Type B pancreatic cell (in vitro differentiated cells): ENCODE data around the gene MAB21L4. TPM values are rescaled to one million over a fixed set of nuclear protein-coding genes. Genes with fewer than 3 reads are reported as not detected.

Experiments used
- DNase-seq: peaks from one replicate; pipeline ENCODE4 v3.0.0; 2021; ENCODE audit warnings: mixed read lengths; ENCODE audit not compliant: unreplicated experiment; ENCODE audit errors: extremely low spot score
- H3K27ac Mint-ChIP-seq: 2 replicates; pipeline ENCODE4 v1.8.0; 2021; ENCODE audit warnings: mild to moderate bottlenecking, mixed read lengths
- H3K27me3 Mint-ChIP-seq: 2 replicates; pipeline ENCODE4 v1.8.0; 2021; ENCODE audit warnings: mixed read lengths
- H3K36me3 Mint-ChIP-seq: 2 replicates; pipeline ENCODE4 v1.8.0; 2021; ENCODE audit warnings: mixed read lengths
- H3K4me1 Mint-ChIP-seq: one replicate; pipeline ENCODE4 v1.8.0; 2021; ENCODE audit warnings: mixed read lengths; ENCODE audit not compliant: unreplicated experiment
- H3K4me3 Mint-ChIP-seq: 2 replicates; pipeline ENCODE4 v1.8.0; 2021; ENCODE audit warnings: mild to moderate bottlenecking, mixed read lengths
- H3K9me3 Mint-ChIP-seq: 2 replicates; pipeline ENCODE4 v1.8.0; 2021; ENCODE audit warnings: mixed read lengths
- total RNA-seq: library from RNA; stranded (reverse); gene quantifications from 2 replicates; pipeline ENCODE4 v1.2.1, GENCODE V29; 2021; ENCODE audit warnings: low replicate concordance
- TF ChIP-seq, protein P1 (sequence below): fragments of 200-600 bp; sonication (generic); conservative IDR thresholded peaks from 2 replicates; pipeline ENCODE4 v1.5.0; 2021; ENCODE audit warnings: antibody characterized with exemption, mild to moderate bottlenecking

The MAB21L4 gene
- total RNA-seq, 1 donor from 2014 or later: 62.0 TPM

DNA sequence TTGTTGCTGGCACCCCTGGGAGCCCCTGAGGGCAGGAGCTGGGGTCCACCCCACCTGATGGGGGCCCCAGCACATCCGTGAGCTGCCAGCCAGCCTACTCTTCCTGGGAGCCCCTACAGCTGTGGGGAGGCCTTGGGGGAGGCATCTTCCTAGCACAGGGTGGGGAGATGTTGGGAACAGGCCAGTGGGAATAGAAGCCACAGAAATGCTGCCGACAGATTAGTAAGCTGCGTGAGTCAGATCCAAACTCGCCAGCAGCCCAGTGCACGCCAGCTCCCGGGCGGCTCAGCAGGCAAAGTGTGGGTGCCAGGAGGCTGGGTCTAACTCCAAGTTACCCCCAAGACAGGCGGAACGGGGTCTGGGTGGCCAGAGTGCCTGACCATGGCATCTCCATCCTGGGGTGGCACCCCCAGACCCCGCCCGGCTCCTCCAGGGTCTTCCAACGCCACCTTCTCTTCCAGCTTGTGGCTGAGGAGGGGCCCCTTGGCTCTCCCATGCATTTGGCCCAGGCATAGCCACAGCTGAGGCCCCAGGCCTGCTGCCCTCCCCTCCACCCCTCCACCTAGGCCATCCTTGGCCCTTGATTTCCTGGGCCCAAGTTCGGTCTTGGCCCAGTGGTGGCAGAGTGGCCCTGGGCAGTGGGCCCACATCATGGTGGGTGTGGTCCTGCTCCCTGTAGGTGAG, 25.5 kb upstream of the MAB21L4 start:
- TF ChIP-seq, protein P1, sequence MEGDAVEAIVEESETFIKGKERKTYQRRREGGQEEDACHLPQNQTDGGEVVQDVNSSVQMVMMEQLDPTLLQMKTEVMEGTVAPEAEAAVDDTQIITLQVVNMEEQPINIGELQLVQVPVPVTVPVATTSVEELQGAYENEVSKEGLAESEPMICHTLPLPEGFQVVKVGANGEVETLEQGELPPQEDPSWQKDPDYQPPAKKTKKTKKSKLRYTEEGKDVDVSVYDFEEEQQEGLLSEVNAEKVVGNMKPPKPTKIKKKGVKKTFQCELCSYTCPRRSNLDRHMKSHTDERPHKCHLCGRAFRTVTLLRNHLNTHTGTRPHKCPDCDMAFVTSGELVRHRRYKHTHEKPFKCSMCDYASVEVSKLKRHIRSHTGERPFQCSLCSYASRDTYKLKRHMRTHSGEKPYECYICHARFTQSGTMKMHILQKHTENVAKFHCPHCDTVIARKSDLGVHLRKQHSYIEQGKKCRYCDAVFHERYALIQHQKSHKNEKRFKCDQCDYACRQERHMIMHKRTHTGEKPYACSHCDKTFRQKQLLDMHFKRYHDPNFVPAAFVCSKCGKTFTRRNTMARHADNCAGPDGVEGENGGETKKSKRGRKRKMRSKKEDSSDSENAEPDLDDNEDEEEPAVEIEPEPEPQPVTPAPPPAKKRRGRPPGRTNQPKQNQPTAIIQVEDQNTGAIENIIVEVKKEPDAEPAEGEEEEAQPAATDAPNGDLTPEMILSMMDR: no peak
- H3K27ac Mint-ChIP-seq: no peak overlapping the region
- H3K9me3 Mint-ChIP-seq: no peaks in the 10 kb centered on the region
- no peak for DNase-seq
- H3K27me3 Mint-ChIP-seq: no peaks in the 10 kb centered on the region
- no peak overlapping the region for H3K4me3 Mint-ChIP-seq
- H3K36me3 Mint-ChIP-seq: no peaks in the 10 kb centered on the region
- peaks cover 4% of the 10 kb centered on the region for H3K4me1 Mint-ChIP-seq

DNA sequence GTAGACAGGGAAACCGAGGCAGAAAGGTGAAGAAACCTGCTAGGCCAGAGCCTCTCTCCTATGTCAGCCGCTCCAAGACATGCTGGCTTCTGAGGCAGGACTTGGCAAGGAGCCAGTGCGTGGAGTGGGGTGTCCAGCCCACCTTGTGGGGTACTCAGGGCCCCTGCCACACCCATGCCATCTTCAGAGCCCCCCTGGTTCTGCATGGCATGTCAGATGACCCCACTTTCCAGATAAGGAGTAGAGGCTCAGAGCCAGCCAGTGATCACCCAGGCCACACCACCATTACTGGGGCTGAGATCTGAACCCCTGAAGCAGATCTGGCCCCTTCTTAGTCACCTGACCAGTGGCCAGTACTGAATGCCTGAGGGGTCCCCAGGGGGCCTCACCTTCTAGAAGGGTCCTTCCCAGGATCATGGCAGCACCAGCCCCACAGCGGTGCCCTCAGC, 24.9 kb upstream of the MAB21L4 start:
- H3K9me3 Mint-ChIP-seq: no peaks in the 10 kb centered on the region
- DNase-seq: no peak
- TF ChIP-seq, protein P1: no peak
- peaks cover 4% of the 10 kb centered on the region for H3K4me1 Mint-ChIP-seq
- H3K4me3 Mint-ChIP-seq: no peak overlapping the region
- no peaks in the 10 kb centered on the region for H3K27me3 Mint-ChIP-seq
- H3K27ac Mint-ChIP-seq: no peak overlapping the region
- no peaks in the 10 kb centered on the region for H3K36me3 Mint-ChIP-seq

DNA sequence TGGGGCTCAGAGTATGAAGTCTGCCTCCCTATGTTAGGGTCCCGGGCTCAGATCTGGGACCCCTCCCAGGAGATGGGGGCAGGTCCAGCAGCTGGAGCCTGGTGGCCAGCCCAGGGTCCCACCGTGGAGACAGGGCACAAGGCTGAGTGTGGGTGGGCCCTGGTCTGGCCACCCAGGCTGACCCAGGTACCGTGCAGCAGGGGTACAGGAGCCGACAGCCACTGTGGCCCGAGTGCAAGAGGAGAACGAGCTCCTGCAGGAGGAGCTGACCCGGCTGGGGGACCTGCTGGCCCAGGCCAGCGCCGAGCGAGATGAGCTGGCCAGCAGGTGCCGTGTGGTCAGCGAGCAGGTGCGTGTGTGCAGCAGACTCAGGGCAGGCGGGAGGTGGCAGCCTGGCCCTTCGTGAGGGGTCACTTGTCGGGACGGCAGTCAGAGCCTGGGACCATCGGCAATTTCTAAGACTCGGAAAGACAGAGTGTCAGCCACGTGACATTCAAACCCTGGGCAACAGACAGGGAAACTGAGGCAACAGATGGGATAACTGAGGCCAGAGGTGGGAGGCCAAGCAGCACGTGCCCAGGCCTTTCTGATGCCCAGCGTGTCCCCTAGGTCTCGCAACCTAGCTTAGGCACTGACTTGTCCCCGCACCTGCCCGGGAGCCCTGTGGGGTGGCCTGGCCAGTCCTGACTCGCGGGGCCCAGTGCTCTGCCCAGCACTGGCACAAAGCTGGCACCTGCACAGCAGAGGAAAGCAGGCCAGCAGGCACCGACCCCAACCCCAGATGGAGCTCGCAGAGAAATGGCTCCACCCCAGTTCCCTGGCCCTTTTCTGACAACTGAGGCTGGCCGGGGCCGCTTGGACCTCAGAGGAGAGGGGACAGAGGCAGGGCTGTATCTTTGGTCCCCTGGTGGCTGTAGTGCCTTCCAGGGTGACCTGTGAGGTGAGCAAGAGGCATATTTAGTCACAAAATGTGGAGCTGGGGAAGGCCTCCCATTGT, 24.1 kb upstream of the MAB21L4 start:
- Mint-ChIP-seq H3K9me3 (no peaks in the 10 kb centered on the region), H3K4me1 (peaks cover 4% of the 10 kb centered on the region), H3K27ac (peak overlapping the region; percentile 58), H3K36me3 (no peaks in the 10 kb centered on the region), H3K4me3 (no peak overlapping the region), H3K27me3 (no peaks in the 10 kb centered on the region)
- peak; percentile 65 for DNase-seq
- TF ChIP-seq, protein P1: no peak

DNA sequence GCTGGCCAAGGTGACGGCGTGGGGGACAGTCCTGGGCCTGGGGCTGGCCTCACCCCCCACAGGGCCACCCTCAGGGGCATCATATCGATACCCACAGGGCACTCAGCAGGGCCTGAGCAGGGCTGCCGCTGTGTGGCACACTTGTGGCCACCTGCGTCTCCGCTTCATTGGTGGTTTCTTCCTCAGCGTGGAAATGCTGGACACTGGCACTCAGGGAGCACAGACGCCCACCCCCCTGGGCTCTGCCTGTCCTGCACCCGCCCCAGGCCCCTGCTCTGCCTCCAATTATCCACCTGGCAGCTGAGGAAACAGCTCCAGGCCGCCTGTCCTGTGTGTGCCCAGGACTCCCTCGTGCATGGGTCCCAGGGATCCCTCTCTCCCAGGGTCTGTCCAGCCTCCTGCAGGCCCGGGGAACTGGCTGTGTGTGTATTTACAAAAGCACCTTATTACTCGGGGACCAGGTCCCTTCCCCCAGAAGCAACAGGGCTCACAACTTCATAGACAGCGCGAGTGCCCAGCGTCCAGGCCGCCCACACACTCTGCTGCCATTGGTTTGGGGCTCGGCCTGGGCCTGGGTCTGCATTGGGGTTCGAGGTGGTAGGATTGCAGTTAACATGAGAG, 23.3 kb upstream of the MAB21L4 start:
- peaks cover 4% of the 10 kb centered on the region for H3K4me1 Mint-ChIP-seq
- no peaks in the 10 kb centered on the region for H3K9me3 Mint-ChIP-seq
- no peaks in the 10 kb centered on the region for H3K27me3 Mint-ChIP-seq
- TF ChIP-seq, protein P1: no peak
- H3K36me3 Mint-ChIP-seq: no peaks in the 10 kb centered on the region
- no peak for DNase-seq
- no peak overlapping the region for H3K4me3 Mint-ChIP-seq
- H3K27ac Mint-ChIP-seq: peak overlapping the region; percentile 58

DNA sequence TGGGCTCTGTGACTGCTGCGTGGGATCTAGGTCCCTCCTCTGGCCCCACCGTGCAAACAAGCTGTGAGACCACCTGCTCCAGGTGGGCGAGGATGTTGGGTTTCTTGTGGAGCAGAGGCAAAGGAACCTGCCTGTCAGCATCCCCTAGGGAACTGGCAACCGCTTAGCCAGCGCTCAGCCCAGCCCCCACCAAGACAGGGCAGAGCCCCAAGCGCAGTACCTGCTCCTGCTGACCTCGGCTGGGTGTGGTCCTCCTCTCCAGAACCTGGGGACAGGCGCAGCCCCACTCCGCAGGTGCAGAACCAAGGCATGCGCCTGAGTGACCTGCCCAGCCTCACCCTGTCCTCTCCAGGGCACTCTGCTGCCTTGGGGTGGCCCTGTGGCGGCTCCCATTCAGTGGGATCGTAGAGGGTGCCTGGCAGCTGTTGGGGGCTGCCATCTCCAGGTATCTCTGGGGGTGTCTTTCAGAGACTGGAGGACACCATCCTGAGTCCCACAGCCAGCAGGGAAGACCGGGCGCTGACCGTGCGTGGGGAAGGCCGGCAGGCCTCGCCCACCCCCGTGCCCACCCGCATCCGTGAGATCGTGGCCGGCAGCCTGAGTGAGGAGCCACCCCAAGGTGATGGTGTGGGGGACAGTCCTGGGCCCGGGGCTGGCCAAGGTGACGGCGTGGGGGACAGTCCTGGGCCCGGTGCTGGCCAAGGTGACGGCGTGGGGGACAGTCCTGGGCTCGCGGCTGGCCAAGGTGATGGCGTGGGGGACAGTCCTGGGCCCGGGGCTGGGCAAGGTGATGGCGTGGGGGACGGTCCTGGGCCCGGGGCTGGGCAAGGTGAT, 22.5 kb upstream of the MAB21L4 start:
- H3K27me3 Mint-ChIP-seq: no peaks in the 10 kb centered on the region
- no peaks in the 10 kb centered on the region for H3K9me3 Mint-ChIP-seq
- H3K27ac Mint-ChIP-seq: no peak overlapping the region
- no peaks in the 10 kb centered on the region for H3K36me3 Mint-ChIP-seq
- H3K4me1 Mint-ChIP-seq: peaks cover 4% of the 10 kb centered on the region
- DNase-seq: peak; percentile 67
- no peak overlapping the region for H3K4me3 Mint-ChIP-seq
- TF ChIP-seq, protein P1: no peak
